Measurements from ENCODE around the gene S100P.

The S100P gene

DNA sequence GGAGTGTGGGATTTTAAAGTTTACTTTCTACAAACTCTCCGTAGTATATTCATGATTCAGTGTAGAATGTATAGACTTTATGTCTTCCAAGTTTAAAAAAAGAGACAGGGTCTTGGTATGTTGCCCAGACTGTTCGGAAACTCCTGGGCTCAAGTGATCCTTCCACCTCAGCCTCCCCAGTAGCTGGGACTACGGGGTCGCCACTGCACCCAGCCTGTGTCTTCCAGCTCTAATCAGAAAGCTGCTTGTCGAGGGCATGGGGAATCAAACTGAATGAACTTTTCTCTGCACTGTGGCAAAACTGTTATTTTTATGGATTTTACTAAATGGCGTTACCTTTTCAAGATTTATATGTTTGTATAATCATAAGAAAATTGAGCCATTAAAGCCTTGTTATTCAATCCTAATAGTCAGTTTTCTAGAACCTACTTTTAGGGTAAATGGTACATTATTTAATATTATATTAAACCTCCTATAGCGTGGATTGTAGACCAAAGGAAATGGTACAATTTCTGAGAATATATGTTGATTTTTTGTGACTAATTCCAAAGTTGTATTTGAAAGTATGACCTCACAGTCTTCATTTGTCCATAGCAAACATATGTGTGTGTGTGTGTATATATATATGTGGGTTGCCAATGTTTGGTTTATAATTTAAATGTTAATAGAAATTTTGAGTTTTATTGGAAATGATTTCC lies 23.4 kb downstream of the S100P start:
- H3K4me3 ChIP-seq (ENCODE audit: low read depth, low read length), result peak overlapping the region; percentile 80
- in situ Hi-C loops (cut with HindIII; ENCODE audit: low sequenced_read_pairs), result no loop called here
- TF ChIP-seq, protein P1, sequence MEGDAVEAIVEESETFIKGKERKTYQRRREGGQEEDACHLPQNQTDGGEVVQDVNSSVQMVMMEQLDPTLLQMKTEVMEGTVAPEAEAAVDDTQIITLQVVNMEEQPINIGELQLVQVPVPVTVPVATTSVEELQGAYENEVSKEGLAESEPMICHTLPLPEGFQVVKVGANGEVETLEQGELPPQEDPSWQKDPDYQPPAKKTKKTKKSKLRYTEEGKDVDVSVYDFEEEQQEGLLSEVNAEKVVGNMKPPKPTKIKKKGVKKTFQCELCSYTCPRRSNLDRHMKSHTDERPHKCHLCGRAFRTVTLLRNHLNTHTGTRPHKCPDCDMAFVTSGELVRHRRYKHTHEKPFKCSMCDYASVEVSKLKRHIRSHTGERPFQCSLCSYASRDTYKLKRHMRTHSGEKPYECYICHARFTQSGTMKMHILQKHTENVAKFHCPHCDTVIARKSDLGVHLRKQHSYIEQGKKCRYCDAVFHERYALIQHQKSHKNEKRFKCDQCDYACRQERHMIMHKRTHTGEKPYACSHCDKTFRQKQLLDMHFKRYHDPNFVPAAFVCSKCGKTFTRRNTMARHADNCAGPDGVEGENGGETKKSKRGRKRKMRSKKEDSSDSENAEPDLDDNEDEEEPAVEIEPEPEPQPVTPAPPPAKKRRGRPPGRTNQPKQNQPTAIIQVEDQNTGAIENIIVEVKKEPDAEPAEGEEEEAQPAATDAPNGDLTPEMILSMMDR (IDR thresholded peaks at IDR 0.05; ENCODE audit: low read depth, low read length), result no peak
- no peak for DNase-seq (ENCODE audit: low read depth, low spot score)

GRCh38 chr4:6718932-6719610 lies 25.4 kb downstream of the S100P start:
- TF ChIP-seq, protein P1 (IDR thresholded peaks at IDR 0.05; ENCODE audit: low read depth, low read length), result no peak
- in situ Hi-C loops (cut with HindIII; ENCODE audit: low sequenced_read_pairs), result no loop called here
- DNase-seq (ENCODE audit: low read depth, low spot score), result no peak

GRCh38 chr4:6719611-6720179 lies 26.0 kb downstream of the S100P start:
- H3K4me3 ChIP-seq (ENCODE audit: low read depth, low read length), result no peak overlapping the region
- TF ChIP-seq, protein P1 (IDR thresholded peaks at IDR 0.05; ENCODE audit: low read depth, low read length), result no peak
- in situ Hi-C loops (cut with HindIII; ENCODE audit: low sequenced_read_pairs), result no loop called here
- no peak for DNase-seq (ENCODE audit: low read depth, low spot score)

More at GRCh38 chr4:6718932-6719610, 25.4 kb downstream of the S100P start:
- H3K4me3 ChIP-seq (ENCODE audit: low read depth, low read length), result no peak overlapping the region

DNA sequence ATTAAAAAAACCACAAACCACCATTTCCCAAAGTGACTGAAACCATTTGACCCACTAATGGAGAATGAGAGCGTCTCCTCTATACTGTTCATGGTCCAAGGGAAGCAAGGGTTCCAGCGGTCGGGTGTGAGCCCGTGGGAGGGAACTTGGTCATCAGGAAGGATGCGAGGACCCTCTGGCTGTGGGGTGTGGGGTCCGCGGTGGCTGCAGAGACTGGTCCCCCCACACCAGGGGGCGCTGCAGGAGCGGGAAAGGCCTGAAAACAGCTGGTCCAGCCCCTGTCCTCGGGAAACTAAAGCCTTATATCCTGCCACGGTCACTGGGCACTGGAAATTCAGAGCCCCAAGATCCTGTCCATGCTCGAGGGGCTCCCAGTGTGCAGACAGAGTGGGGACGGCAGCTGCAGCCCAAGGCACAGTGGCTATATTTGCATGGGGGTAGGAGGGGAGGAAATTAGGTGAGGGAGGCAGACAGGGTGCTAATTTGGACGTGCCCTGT lies 26.6 kb downstream of the S100P start:
- peak; percentile 75 for DNase-seq (ENCODE audit: low read depth, low spot score)
- in situ Hi-C loops (cut with HindIII; ENCODE audit: low sequenced_read_pairs), result no loop called here

DNA sequence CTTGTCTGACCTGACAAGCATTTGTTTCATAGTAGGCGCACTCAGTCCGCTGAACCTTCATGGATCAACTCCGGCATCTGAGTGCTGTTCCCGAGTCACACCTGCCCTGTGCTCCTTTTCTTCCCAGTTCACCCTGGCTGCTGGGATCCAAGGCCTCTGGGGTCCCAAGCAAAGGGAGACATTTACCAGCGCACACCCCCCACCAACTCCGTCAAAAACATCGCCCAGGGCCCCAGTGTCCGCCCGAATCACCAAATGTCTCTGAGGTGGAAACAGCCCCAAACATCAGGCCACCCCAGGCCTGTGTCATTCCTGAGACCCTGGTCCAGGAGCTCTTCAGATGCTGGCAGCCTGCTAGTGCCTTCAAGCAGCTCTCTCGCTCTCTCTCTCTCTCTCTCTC lies 27.4 kb downstream of the S100P start:
- in situ Hi-C loops (cut with HindIII; ENCODE audit: low sequenced_read_pairs), result no loop called here
- no peak overlapping the region for H3K4me3 ChIP-seq (ENCODE audit: low read depth, low read length)
- DNase-seq (ENCODE audit: low read depth, low spot score), result no peak
- TF ChIP-seq, protein P1 (IDR thresholded peaks at IDR 0.05; ENCODE audit: low read depth, low read length), result no peak

More for the DNA sequence above, 26.6 kb downstream of the S100P start:
- TF ChIP-seq, protein P1 (IDR thresholded peaks at IDR 0.05; ENCODE audit: low read depth, low read length), result peak; percentile 93
- no peak overlapping the region for H3K4me3 ChIP-seq (ENCODE audit: low read depth, low read length)

DNA sequence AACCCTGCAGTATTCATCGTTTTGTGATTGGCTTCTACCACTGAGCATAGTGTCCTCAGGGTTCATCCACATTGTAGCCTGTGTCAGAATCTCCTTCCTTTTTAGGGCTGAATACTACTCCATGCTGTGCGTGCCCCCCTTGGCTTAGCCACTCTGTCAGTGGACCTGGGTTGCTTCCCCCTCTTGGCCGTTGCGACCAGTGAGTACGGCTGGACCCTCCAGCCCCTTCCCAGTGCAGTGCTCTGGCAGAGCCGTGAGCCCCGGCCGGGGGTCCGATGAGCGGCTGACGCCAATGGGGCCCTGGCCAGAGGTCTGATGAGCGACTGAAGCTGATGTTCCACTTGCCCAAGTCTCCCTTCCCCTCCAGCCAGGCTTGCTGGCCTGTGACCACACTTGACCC lies 29.2 kb downstream of the S100P start:
- no peak overlapping the region for H3K4me3 ChIP-seq (ENCODE audit: low read depth, low read length)
- TF ChIP-seq, protein P1 (IDR thresholded peaks at IDR 0.05; ENCODE audit: low read depth, low read length), result no peak
- no peak for DNase-seq (ENCODE audit: low read depth, low spot score)
- in situ Hi-C loops (cut with HindIII; ENCODE audit: low sequenced_read_pairs), result no loop called here

Data from astrocyte of the spinal cord (primary cell).